HEK293T (cell line): ENCODE measurements around the gene TMBIM1.

ENCODE experiments used
- ARNT ChIP-seq: fragments of 450-650 bp; IDR thresholded peaks from 2 replicates; pipeline ENCODE4 v1.6.1; 2017; ENCODE audit warnings: mild to moderate bottlenecking
- ELF4 ChIP-seq: fragments of 450-650 bp; IDR thresholded peaks from 2 replicates; pipeline ENCODE4 v1.6.1; 2017; ENCODE audit warnings: antibody characterized with exemption
- FOXK2 ChIP-seq: fragments of 450-650 bp; IDR thresholded peaks from 2 replicates; pipeline ENCODE4 v1.6.1; 2016; ENCODE audit warnings: mild to moderate bottlenecking
- SP1 ChIP-seq: fragments of 450-650 bp; IDR thresholded peaks from 2 replicates; pipeline ENCODE4 v1.6.1; 2017

DNA sequence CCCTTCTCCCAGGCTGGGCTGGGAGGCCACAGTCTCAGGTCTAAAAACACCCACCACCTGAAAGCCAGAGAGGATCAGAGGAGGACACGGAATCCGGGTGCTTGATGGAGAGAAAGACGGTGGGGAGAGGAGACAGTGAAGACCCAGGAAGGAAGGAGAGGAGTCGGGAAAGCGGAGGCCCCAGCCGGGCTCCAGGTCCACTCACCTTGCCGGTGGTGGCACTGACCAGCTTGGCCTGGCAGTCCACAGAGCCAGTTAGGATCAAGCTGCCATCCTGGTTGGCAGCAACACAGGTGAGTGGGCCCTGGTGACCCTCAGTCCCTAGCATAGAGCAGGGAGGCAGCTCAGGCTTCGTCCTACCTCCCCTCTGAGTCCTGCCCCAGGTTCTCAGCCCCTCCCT, 26.7 kb downstream of the TMBIM1 start:
- no peak for TF ChIP-seq ARNT
- TF ChIP-seq ELF4, result no peak
- no peak for TF ChIP-seq FOXK2
- no peak for TF ChIP-seq SP1
